Skeletal muscle tissue (tissue), 4 donors: ENCODE data around the gene CD276. TPM values are rescaled to one million over a fixed set of nuclear protein-coding genes. Genes with fewer than 3 reads are reported as not detected.

Experiments
- H3K27ac ChIP-seq: one replicate; pipeline ENCODE4 v1.7.0; 2013; ENCODE audit warnings: mild to moderate bottlenecking, low read depth, low read length, inconsistent platforms
- H3K27me3 ChIP-seq, 3 donors: one replicate each; pipeline ENCODE4 v1.7.0; 2013; ENCODE audit warnings: low read length in 3 of 3; ENCODE audit not compliant: control insufficient read depth in 3 of 3, insufficient read depth in 3 of 3
- H3K36me3 ChIP-seq, 3 donors: one replicate each; pipeline ENCODE4 v1.7.0; 2013; ENCODE audit warnings: low read length in 3 of 3; ENCODE audit not compliant: control insufficient read depth in 3 of 3, insufficient read depth in 3 of 3
- H3K4me1 ChIP-seq, 3 donors: one replicate each; pipeline ENCODE4 v1.7.0; 2013; ENCODE audit warnings: low read length in 3 of 3, mild to moderate bottlenecking in 3 of 3; ENCODE audit not compliant: control insufficient read depth in 3 of 3, insufficient read depth in 3 of 3
- H3K4me3 ChIP-seq, 3 donors: one replicate each; pipeline ENCODE4 v1.7.0; 2013; ENCODE audit warnings: low read length in 3 of 3
- H3K9ac ChIP-seq, 3 donors: one replicate each; pipeline ENCODE4 v1.7.0; 2013; ENCODE audit warnings: low read length in 3 of 3, mild to moderate bottlenecking in 3 of 3, moderate library complexity in 2 of 3, low read depth in 1 of 3
- H3K9me3 ChIP-seq, 3 donors: one replicate each; pipeline ENCODE4 v1.7.0; 2013; ENCODE audit warnings: low read length in 3 of 3; ENCODE audit not compliant: control insufficient read depth in 3 of 3
- total RNA-seq: library from RNA; depleted of rRNA; stranded (reverse); fragments of >200 nt; gene quantifications from one replicate; pipeline ENCODE4 v1.2.3, GENCODE V29; 2014
- donor health status: Osteomylitis.

CD276 gene
- total RNA-seq, 1 donor from 2014 or later: 40.7 TPM

DNA sequence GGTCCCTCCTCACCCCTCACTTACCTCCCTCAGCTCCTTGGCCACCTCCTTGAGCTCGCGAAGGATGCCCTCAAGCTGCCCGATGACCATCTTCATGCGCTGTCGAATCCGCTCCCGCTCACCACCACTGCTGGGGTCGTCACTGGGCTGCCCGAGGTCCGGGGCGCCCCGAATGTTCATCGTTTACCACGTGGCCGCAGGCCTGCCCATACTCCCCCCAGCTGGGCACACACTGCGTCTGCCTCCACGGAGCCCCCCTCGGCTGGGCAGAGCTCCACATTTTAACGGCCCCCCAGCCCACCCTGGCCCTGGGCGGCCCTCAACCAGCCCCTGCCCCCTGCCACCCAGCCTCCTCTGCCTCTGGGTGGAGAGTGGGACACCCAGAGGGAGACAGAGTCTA, 66.8 kb downstream of the CD276 start:
- Histone ChIP-seq H3K27ac (no peak overlapping the region), H3K36me3 (no peaks in the 10 kb centered on the region), H3K27me3 (peaks cover 6 to 57% (median 25%) of the 10 kb centered on the region in 3 donors), H3K9me3 (no peaks in the 10 kb centered on the region), H3K9ac (no peak overlapping the region), H3K4me3 (no peak overlapping the region), H3K4me1 (peaks cover 6 to 17% (median 16%) of the 10 kb centered on the region in 3 donors)

DNA sequence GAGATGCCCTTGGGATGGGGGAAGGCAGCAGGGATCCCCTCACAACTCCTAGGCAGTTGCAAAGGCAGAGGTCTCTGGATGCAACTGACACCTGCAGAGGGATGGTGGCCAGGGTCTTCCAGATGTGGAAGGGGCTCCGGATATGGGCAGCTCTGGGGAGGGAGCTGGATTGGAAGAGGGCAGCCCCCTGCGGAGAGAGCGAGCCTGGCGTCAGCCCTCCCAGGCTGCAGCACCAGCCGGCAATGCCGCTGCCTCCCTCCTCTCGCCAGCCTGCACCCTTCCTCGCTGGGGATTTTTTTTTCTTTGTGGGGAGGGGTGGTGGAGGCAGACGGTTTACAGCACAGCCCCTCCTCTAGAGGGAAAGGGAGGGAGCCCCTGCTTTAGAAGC, 67.3 kb downstream of the CD276 start:
- H3K4me1 ChIP-seq: peaks cover 6 to 17% (median 14%) of the 10 kb centered on the region in 3 donors
- H3K27ac ChIP-seq: no peak overlapping the region
- H3K36me3 ChIP-seq: no peaks in the 10 kb centered on the region
- H3K9me3 ChIP-seq: no peaks in the 10 kb centered on the region
- peaks cover 12 to 52% (median 23%) of the 10 kb centered on the region in 3 donors for H3K27me3 ChIP-seq
- no peak overlapping the region for H3K9ac ChIP-seq
- H3K4me3 ChIP-seq: no peak overlapping the region

DNA sequence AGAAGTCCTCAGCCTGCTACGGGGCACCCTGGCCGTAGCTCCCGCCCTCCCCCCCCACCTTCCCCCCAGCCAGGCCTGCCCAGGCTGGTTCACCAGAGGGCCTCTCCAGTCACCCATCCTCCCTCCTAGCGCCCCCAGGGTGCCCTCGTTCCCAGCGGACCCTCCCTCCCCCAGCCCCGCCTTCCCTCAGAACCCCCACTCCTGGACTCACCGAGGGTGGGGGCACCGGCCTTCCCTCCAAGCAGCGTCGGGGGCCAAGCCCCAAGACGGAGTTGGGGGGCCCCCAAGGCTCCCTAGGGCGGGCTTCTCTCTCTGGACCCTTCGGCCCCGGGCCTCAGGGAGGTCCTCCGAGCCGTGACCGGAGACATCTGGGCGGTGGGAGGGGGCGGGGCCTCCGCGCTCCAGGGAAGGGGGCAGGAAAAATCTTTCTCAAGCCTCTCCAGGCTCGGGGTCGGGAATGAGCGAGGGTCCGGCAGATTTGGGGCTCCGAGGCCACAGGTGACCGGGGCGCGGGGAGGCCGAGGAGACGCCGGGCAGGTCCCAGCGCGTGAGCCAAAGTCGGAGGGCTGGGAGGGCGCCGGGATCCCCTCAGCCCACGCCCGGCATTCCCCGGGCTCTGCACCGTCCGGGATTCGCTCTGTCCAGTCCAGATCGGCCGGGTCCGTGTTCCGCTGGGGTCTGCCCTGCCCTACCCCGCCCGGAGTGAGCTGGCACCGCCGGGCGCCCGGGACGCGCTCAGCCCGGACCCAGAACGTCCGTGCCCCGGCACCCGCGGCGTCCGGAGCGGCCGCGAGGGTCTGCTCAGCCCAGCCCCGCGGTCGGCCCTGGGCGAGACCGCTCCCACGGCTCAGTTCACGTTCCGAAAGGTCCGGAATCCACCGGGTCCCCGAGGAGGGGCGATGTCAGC, 68.0 kb downstream of the CD276 start:
- H3K4me3 ChIP-seq: peak overlapping the region; percentile 43 to 59 (median 58)
- peaks cover 17 to 57% (median 29%) of the 10 kb centered on the region in 3 donors for H3K27me3 ChIP-seq
- H3K4me1 ChIP-seq: peaks cover 4 to 11% (median 8%) of the 10 kb centered on the region in 3 donors
- peak overlapping the region in 2 of 3 donors; percentile 53 to 68 for H3K9ac ChIP-seq
- H3K27ac ChIP-seq: no peak overlapping the region
- no peaks in the 10 kb centered on the region for H3K36me3 ChIP-seq
- no peaks in the 10 kb centered on the region for H3K9me3 ChIP-seq

DNA sequence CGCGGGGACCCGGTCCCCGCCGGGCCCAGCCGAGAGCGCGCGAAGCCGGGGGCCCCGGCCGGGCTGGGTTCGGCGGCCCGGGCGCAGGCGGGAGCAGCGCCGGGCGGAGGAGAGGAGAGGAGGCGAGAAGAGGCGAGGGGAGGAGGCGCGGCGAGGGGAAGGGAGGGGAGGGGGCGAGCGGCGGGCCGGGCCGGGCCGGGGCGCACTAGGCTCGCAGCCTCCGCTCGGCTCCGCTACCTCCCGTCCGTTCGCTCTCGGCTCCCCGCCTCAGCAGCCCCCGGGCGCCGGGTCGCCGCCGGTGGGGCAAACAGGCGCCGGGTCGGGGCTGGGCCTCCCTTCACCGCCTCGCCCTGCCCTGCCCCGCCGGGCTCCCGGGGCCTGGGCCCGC, 68.6 kb downstream of the CD276 start:
- Histone ChIP-seq H3K4me1 (peaks cover 3 to 10% (median 4%) of the 10 kb centered on the region in 3 donors), H3K27me3 (peaks cover 23 to 64% (median 35%) of the 10 kb centered on the region in 3 donors), H3K36me3 (no peaks in the 10 kb centered on the region)

DNA sequence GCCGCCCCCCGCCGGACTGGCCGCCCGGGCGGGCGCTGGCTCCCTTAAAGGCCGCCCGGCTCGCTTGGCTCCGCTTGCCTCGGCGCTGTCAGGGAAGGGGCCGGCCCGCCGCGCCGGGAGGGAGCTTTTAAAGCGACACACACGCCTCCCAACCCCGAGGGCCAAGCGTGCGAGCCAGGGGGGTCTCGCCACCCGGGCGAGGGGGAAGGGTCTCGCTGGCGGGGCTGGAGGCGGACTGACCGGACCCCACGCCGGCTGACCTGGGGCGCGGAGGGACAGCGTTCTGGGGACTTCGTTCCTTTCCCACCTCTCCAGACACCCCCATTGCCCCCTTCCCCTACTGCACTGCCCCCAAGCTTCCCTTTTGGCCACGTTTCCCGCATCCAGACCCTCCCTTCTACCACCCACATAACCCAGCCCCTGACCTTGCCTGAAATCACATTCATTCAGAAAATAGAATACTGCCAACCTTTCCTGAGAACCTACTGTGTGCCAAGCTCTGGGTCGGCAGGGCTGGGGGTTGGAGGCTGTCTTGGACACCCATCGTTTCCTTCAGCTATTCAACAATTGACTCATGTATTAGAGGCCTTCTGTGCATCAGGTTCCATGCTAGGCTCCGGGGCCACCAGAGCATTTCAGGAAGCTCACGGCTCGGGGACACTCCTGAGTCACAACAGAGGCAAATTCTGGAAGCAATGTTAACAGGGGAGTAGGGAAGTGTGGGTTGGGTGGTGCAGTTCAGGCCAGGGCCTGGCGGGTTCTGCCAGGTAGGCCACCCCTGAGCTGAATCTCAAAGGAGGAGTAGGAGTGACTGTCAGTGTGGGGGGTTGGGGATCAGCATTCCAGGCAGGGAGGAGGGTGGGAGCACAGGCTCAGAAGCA, 69.3 kb downstream of the CD276 start, which contains the start of gene INSYN1:
Gene INSYN1 (minus strand): TSS at position 102 of the 881 bp plus-strand sequence. CDS start 2,221 bp downstream, outside the sequence.
- H3K9ac ChIP-seq: peak within 1 kb of the TSS in 2 of 3 donors; percentile 53 to 68
- peak within 1 kb of the TSS; percentile 43 to 59 (median 58) for H3K4me3 ChIP-seq
- H3K4me1 ChIP-seq: peaks cover 3 to 10% (median 4%) of the 10 kb centered on the region in 3 donors
- no peaks in the 10 kb centered on the region for H3K36me3 ChIP-seq
- H3K27me3 ChIP-seq: peaks cover 26 to 62% (median 39%) of the 10 kb centered on the region in 3 donors
- H3K9me3 ChIP-seq: no peaks in the 10 kb centered on the region
- H3K27ac ChIP-seq: no peak within 1 kb of the TSS

More for the DNA sequence above, 68.6 kb downstream of the CD276 start:
- H3K9me3 ChIP-seq: no peaks in the 10 kb centered on the region
- H3K27ac ChIP-seq: no peak overlapping the region
- H3K4me3 ChIP-seq: peak overlapping the region in 1 of 3 donors; percentile 59
- H3K9ac ChIP-seq: peak overlapping the region in 2 of 3 donors; percentile 53 to 68

DNA sequence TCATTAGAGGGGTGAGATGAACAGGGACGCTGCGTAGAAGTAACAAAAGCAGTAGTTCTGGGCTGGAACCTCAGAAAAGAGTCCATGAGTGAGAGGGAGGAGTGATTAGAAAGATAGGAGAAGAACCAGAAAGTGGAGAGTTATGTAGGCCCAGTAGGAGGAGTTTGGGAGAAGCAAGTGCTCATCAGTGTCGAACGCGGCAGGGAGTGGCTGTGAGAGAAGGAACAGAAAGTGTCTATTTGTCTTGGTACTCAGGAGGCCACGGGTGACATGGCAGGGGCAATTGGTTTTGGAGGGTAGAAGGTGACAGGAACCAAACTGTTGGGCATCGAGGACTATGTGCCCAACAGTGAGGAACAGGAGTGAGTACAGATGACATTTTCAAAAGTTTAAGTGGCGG, 70.3 kb downstream of the CD276 start:
- Histone ChIP-seq H3K27me3 (peaks cover 33 to 64% (median 41%) of the 10 kb centered on the region in 3 donors), H3K4me1 (peaks cover 3 to 10% (median 4%) of the 10 kb centered on the region in 3 donors), H3K36me3 (no peaks in the 10 kb centered on the region), H3K9me3 (no peaks in the 10 kb centered on the region), H3K27ac (no peak overlapping the region), H3K9ac (no peak overlapping the region), H3K4me3 (no peak overlapping the region)

DNA sequence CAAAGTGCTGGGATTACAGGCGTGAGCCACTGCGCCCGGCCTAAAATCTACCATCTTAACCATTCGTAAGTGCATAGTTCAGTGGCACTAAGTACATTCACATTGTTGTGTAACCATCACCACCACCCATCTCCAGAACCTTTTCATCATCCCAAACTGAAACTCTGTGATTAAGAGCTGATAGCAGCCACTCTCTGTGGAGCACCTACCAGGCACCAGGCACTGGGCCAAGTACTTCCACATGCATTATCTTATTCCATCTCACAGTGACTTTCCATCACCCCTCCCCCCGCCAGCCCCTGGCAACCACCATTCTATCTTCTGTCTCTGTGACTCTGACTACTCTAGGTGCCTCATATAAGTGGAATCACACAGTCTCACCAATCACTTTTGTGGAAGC, 71.3 kb downstream of the CD276 start:
- Histone ChIP-seq H3K9ac (no peak overlapping the region), H3K27me3 (peaks cover 41 to 66% (median 43%) of the 10 kb centered on the region in 3 donors), H3K4me3 (no peak overlapping the region), H3K27ac (no peak overlapping the region), H3K9me3 (no peaks in the 10 kb centered on the region), H3K4me1 (peaks cover 3 to 10% (median 4%) of the 10 kb centered on the region in 3 donors), H3K36me3 (no peaks in the 10 kb centered on the region)

DNA sequence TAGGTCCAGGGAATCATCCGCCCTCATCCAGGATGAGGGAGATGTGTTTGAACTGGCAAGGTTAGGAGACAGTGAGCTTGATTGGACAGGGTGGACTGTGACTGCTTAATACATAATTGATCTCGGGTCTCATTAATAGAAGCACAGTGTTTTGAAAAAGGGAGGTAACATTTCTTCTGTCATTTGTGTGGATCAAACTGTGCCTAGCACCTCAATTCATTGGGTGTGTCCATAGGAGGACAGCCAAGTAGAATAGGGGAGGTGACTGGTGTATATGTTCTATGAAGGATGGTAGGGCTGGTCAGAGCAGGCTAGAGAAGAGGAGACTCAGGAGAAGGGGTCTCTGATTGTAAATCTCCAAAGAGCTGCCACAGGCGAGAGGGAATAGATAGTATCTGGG, 71.8 kb downstream of the CD276 start:
- no peak overlapping the region for H3K9ac ChIP-seq
- peaks cover 3 to 10% (median 4%) of the 10 kb centered on the region in 3 donors for H3K4me1 ChIP-seq
- H3K4me3 ChIP-seq: no peak overlapping the region
- peaks cover 39 to 67% (median 45%) of the 10 kb centered on the region in 3 donors for H3K27me3 ChIP-seq
- H3K36me3 ChIP-seq: no peaks in the 10 kb centered on the region
- no peaks in the 10 kb centered on the region for H3K9me3 ChIP-seq
- no peak overlapping the region for H3K27ac ChIP-seq

DNA sequence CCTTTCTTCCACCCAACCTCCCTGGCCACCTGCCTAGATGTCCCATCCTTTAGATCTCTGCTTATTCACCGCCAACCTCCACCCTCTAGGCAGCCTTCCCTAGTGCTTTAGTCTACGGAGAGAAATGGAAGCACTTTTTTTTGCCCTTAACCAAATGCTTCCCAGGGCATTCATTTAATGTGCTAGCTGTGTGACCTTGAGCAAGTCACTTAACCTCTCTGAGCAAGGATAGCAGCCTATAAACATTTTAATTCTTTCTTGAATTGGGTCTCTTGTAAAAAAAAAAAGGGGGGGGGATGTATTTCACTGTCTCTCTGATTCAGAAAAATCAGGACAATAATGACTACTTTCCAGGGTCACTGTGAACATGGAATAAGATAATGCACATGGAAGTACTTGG, 72.2 kb downstream of the CD276 start:
- Histone ChIP-seq H3K4me1 (peaks cover 3 to 8% (median 4%) of the 10 kb centered on the region in 3 donors), H3K9me3 (no peaks in the 10 kb centered on the region), H3K36me3 (no peaks in the 10 kb centered on the region), H3K27ac (no peak overlapping the region), H3K9ac (no peak overlapping the region), H3K4me3 (no peak overlapping the region), H3K27me3 (peaks cover 39 to 64% (median 46%) of the 10 kb centered on the region in 3 donors)
